Measurements from ENCODE around the gene CENPV.

GRCh38 chr17:16377941-16378341 is 24.7 kb upstream of the CENPV start:
- TF ChIP-seq ESRRA (IDR thresholded peaks at IDR 0.05; ENCODE audit: low read length): no peak
- no peak for TF ChIP-seq BHLHE40 (IDR thresholded peaks at IDR 0.05; ENCODE audit: borderline replicate concordance in 1 of 2, low read depth in 2 of 2, low read length in 1 of 2)
- TF ChIP-seq, protein P1, sequence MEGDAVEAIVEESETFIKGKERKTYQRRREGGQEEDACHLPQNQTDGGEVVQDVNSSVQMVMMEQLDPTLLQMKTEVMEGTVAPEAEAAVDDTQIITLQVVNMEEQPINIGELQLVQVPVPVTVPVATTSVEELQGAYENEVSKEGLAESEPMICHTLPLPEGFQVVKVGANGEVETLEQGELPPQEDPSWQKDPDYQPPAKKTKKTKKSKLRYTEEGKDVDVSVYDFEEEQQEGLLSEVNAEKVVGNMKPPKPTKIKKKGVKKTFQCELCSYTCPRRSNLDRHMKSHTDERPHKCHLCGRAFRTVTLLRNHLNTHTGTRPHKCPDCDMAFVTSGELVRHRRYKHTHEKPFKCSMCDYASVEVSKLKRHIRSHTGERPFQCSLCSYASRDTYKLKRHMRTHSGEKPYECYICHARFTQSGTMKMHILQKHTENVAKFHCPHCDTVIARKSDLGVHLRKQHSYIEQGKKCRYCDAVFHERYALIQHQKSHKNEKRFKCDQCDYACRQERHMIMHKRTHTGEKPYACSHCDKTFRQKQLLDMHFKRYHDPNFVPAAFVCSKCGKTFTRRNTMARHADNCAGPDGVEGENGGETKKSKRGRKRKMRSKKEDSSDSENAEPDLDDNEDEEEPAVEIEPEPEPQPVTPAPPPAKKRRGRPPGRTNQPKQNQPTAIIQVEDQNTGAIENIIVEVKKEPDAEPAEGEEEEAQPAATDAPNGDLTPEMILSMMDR (IDR thresholded peaks at IDR 0.05 in 2 of 3, conservative IDR thresholded peaks at IDR 0.05 in 1 of 3; ENCODE audit: control insufficient read depth in 2 of 3, extremely low read depth in 1 of 3, insufficient read depth in 1 of 3, low read depth in 3 of 3, low read length in 3 of 3): no peak
- no peak for TF ChIP-seq JUND (IDR thresholded peaks at IDR 0.05; ENCODE audit: low read depth, low read length)
- TF ChIP-seq POLR2AphosphoS5 (IDR thresholded peaks at IDR 0.05; ENCODE audit: low read length): no peak
- no peak for TF ChIP-seq ATF7 (IDR thresholded peaks at IDR 0.05; ENCODE audit: low read depth)
